CD4-positive, alpha-beta T cell treated with Interferon alpha-2 for 1 hour (primary cell): ENCODE measurements around the gene SIPA1L3.

Experiments
- DNase-seq, 2 donors: peaks; one replicate each; pipeline ENCODE4 v3.0.0-alpha.2; 2020 to 2022

SIPA1L3 gene

DNA sequence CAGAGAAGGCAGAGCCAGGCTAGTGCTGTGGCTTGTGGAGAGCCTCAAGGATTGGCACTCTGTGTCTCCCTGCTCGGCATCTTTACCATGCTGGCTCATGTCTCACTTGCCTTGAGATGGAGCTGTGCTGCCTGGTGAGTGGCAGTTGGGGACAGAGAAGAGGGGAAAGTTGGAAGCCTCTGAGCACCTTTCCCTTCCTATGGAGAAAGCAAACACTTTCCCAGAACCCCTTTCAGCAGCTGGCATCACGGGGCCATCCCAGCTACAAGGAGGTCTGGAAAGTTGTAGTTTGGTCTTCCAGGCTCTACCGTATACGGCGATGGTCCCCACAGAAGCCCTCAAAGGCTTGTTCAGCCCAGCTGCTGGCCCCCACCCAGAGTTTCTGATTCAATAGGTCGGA is 258.3 kb downstream of the SIPA1L3 start:
- DNase-seq: no peak

DNA sequence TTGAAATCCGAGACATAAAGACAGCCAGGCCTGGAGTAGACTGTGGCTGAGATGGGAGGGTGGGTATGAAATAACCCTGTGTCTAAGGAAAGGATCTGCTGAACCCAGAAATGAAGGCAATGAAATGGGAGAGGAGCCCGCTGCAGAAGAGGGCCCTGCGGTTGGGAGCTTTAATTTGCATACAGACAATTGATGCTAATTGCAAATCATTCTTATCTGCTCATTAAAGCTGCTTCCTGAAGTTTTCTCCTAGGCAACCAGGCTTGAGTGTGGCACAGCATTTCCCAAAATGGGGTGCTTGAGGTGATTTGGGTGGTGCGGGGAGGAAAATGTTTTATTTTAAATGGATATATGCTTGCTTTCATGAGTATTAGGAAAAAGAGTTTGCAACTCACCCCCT is 261.6 kb downstream of the SIPA1L3 start:
- DNase-seq: no peak

- no peak for DNase-seq
Observed at GRCh38 chr19:38170334-38170733, 263.3 kb downstream of the SIPA1L3 start.

GRCh38 chr19:38172001-38172400 is 265.0 kb downstream of the SIPA1L3 start:
- DNase-seq: no peak

- no peak for DNase-seq
Observed at GRCh38 chr19:38173291-38174041, 266.5 kb downstream of the SIPA1L3 start.

- no peak for DNase-seq
Observed at GRCh38 chr19:38175422-38175821, 268.4 kb downstream of the SIPA1L3 start.

DNA sequence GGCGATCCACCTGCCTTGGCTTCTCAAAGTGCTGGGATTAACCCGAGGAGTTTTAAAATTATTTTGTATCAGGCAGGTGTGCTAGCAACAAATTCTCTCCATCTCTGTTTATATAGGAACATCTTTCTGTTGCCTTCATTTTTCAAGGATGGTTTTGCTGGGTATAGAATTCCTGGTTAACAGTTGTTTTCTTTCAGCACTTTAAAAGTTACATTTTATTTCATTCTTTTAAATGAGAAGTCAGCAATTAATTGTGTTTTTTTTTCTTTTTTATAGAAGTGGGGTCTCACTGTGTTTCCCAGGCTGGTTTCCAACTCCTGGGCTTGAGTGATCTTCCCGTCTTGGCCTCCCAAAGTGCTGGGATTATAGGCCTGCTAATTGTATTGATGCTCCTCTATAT is 273.1 kb downstream of the SIPA1L3 start:
- DNase-seq: no peak

GRCh38 chr19:38182536-38183210 is 275.7 kb downstream of the SIPA1L3 start:
- DNase-seq: no peak

- DNase-seq: no peak
Observed at GRCh38 chr19:38183251-38183897, 276.4 kb downstream of the SIPA1L3 start.

GRCh38 chr19:38184815-38185214 is 277.8 kb downstream of the SIPA1L3 start:
- no peak for DNase-seq

DNA sequence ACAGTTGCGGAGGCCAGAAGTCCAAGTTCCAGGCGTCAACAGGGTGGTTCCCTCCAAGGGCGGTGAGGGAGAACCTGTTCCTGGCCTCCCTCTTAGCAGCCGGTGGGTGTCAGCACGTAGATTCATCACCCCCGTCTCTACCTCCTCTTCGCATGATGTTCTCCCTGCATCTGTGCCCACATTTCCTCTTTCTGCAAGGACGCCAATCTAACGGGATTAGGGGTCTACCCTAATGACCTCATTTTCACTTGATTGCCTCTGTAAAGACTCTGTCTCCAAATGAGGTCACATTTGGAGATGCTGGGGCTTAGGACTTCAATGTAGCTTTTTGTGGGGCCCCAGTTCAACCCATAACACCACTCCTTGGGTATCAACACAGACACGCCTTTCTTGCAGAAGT is 278.6 kb downstream of the SIPA1L3 start:
- no peak for DNase-seq

GRCh38 chr19:38190061-38190460 is 283.1 kb downstream of the SIPA1L3 start:
- DNase-seq: no peak

GRCh38 chr19:38190793-38191192 is 283.8 kb downstream of the SIPA1L3 start:
- no peak for DNase-seq

- DNase-seq: no peak
Observed at GRCh38 chr19:38191747-38192146, 284.7 kb downstream of the SIPA1L3 start.

GRCh38 chr19:38193445-38193844 is 286.4 kb downstream of the SIPA1L3 start:
- DNase-seq: no peak

DNA sequence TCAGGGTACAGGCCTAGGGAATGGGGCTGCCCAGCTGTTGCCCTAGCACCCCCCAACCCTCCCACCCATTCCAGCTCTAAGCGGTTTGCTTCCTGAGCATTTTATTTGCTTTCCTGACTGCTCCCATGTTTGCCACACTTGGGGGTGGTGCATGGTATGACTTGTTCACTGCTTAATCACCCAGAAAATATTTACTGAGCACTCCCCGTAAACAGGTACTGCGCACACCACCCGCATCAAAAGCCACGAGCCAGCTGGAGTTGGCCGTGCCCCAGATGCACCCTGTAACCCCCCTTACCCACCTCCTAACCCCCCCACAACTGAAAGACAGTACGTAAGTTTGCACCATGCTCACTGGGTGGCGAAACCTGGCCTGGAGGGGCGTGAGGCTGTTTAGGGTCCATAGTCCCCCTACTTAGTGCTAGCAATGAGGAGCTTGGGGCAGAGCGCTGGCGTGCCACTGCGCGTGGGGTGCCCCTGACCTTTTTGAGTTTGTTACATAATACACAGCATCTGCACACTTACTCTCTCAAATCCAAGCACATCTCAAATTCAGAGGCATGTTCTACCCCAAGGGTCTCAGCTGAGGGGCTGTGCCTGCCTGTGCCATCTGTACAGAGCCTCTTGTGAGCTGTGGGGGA is 287.2 kb downstream of the SIPA1L3 start:
- no peak for DNase-seq

DNA sequence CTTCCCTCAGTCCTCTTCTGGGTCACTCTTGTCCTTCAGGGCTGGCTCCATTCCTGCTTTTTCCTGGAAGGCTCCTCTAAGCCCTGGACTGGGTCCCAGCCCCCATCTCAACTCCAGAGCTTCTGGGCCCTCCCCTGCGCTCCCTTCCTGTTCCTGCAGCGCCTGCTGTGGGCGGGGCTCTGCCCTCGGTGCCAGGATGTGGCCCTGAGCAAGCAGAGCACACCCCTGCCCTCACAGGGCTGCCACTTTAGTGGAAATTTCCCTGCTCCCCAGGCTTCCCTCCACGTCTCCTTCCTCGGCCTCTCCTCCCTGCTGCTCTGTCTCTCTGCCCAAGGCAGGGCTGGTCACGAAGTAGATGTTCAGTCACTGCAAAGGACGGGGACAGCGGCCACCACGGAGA is 288.2 kb downstream of the SIPA1L3 start:
- no peak for DNase-seq

DNA sequence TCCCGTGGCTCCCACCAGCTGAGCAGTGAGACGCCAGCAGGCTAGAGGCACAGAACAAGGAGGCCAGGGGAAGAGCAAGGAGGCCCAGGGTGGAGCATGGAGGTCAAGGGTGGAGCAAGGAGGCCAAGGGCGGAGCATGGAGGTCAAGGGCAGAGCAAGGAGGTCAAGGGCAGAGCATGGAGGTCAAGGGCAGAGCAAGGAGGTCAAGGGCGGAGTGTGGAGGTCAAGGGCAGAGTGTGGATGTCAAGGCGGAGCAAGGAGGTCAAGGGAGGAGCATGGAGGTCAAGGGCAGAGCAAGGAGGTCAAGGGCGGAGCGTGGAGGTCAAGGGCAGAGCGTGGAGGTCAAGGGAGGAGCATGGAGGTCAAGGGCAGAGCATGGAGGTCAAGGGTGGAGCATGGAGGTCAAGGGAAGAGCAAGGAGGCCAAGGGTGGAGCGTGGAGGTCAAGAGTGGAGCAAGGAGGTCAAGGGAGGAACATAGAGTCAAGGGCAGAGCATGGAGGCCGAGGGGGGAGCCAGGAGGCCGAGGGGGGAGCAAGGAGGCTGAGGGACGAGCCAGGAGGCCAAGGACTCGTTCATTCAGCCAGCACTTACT is 289.3 kb downstream of the SIPA1L3 start:
- no peak for DNase-seq

GRCh38 chr19:38196948-38197656 is 290.1 kb downstream of the SIPA1L3 start:
- DNase-seq: no peak

GRCh38 chr19:38197937-38198704 is 291.1 kb downstream of the SIPA1L3 start:
- no peak for DNase-seq

- DNase-seq: no peak
Observed at GRCh38 chr19:38199340-38199739, 292.3 kb downstream of the SIPA1L3 start.

GRCh38 chr19:38201731-38202130 is 294.7 kb downstream of the SIPA1L3 start:
- DNase-seq: no peak
